ENCODE measurements around the gene INIP. TPM values are rescaled to one million over a fixed set of nuclear protein-coding genes. Genes with fewer than 3 reads are reported as not detected.

The INIP gene
- total and polyA plus RNA-seq, 9 of the 15 experiments (the other 6 are each of a cell fraction or from before 2014, with no cell fraction given), result 11.9 to 87.9 (median 37.3) TPM

- Histone ChIP-seq H3K4me2 (ENCODE audit: insufficient read depth, low read length) (no peak overlapping the region), H3K79me2 (ENCODE audit: control insufficient read depth, insufficient read depth, low read length) (peaks cover 3% of the 10 kb centered on the region; the same call in 2 of the 3 replicates)
- POLR2A ChIA-PET, result no interaction called here
Measured at GRCh38 chr9:112755016-112755427, 37.1 kb upstream of the INIP start.

More at GRCh38 chr9:112755016-112755427, 37.1 kb upstream of the INIP start:
- Histone ChIP-seq H3K4me3 (no peak overlapping the region), H3K9me1 (ENCODE audit: control insufficient read depth, insufficient read depth, low read length) (no peaks in the 10 kb centered on the region), H3K36me3 (ENCODE audit: control insufficient read depth, insufficient read depth, low read length) (no peaks in the 10 kb centered on the region), H4K20me1 (replicated peaks; ENCODE audit: control insufficient read depth, insufficient read depth, low read length) (no peaks in the 10 kb centered on the region; the same call in 1 of the 2 replicates), H3K9me3 (replicated peaks; ENCODE audit: control insufficient read depth, insufficient read depth, low read depth, low read length) (no peaks in the 10 kb centered on the region), H3K9ac (ENCODE audit: insufficient read depth in 1 of 2, low read depth in 2 of 2, low read length in 2 of 2) (no peak overlapping the region), H3K27ac (ENCODE audit: extremely low read depth, low read depth, low read length) (no peak overlapping the region), H2AFZ (ENCODE audit: low read depth, low read length) (no peak overlapping the region), H3K4me1 (replicated peaks in 1 of 2; ENCODE audit: control insufficient read depth in 2 of 2, insufficient read depth in 2 of 2, low read length in 2 of 2) (peaks cover 15 to 24% of the 10 kb centered on the region in 2 experiments), H3K27me3 (ENCODE audit: control insufficient read depth in 2 of 2, insufficient read depth in 2 of 2, low read length in 2 of 2) (no peaks in the 10 kb centered on the region)
- no peak for TF ChIP-seq GTF2F1 (IDR thresholded peaks at IDR 0.05; ENCODE audit: low read depth, low read length)
- TF ChIP-seq ZKSCAN1 (IDR thresholded peaks at IDR 0.05; ENCODE audit: low read depth, low read length), result peak; percentile 16; the same call in 1 of the 2 replicates
- no peak for TF ChIP-seq ETV6 (IDR thresholded peaks at IDR 0.05; ENCODE audit: borderline replicate concordance in 1 of 2, low read depth in 2 of 2, low read length in 1 of 2)
- TF ChIP-seq ETV6 (CRISPR knock-in tag; IDR thresholded peaks at IDR 0.05; ENCODE audit: borderline replicate concordance), result no peak
- no peak for TF ChIP-seq SAFB2 (IDR thresholded peaks at IDR 0.05; ENCODE audit: borderline replicate concordance, low read depth, low read length, severe bottlenecking)
- no peak for TF ChIP-seq KDM4B (IDR thresholded peaks at IDR 0.05; ENCODE audit: borderline replicate concordance in 2 of 2, low read depth in 1 of 2)
- peak; percentile 42; the same call in 1 of the 2 replicates for TF ChIP-seq SPI1 (IDR thresholded peaks at IDR 0.05; ENCODE audit: borderline replicate concordance, low read depth, low read length)
- TF ChIP-seq HDAC6 (IDR thresholded peaks at IDR 0.05; ENCODE audit: low read depth, low read length), result no peak
- TF ChIP-seq U2AF1 (optimal IDR thresholded peaks at IDR 0.05; ENCODE audit: low read depth, low read length), result no peak
- no peak for TF ChIP-seq ZNF431 (CRISPR knock-in tag; IDR thresholded peaks at IDR 0.05)
- no peak for TF ChIP-seq ZNF644 (tag; IDR thresholded peaks at IDR 0.05; ENCODE audit: low read depth)
- TF ChIP-seq HDAC2 (IDR thresholded peaks at IDR 0.05), result no peak
- TF ChIP-seq NFIC (IDR thresholded peaks at IDR 0.05), result no peak
- no peak for TF ChIP-seq EHMT2 (IDR thresholded peaks at IDR 0.05)
- TF ChIP-seq NFIX (CRISPR knock-in tag; IDR thresholded peaks at IDR 0.05; ENCODE audit: low read depth), result no peak
- TF ChIP-seq CREB3 (tag; conservative IDR thresholded peaks at IDR 0.05; ENCODE audit: low read depth), result no peak
- TF ChIP-seq MCM5 (IDR thresholded peaks at IDR 0.05; ENCODE audit: low read depth), result no peak
- no peak for TF ChIP-seq GTF2B (IDR thresholded peaks at IDR 0.05; ENCODE audit: extremely low read depth, insufficient read length)
- TF ChIP-seq SIRT6 (IDR thresholded peaks at IDR 0.05; ENCODE audit: low read depth, low read length), result no peak
- peak; percentile 36; the same call in 1 of the 2 replicates for TF ChIP-seq CEBPG (CRISPR knock-in tag; IDR thresholded peaks at IDR 0.05)
- TF ChIP-seq CEBPG (tag; conservative IDR thresholded peaks at IDR 0.05 in 1 of 2, IDR thresholded peaks at IDR 0.05 in 1 of 2), result no peak
- no peak for TF ChIP-seq VEZF1 (CRISPR knock-in tag; IDR thresholded peaks at IDR 0.05)
- in situ Hi-C loops (cut with MboI) (no loop called here), intact Hi-C loops (cut with micrococcal nuclease) (no loop called here)
- DNase-seq (ENCODE audit: extremely low read depth in 1 of 4, low spot score in 3 of 4) (no peak), FAIRE-seq (no peak), ATAC-seq (no peak)
- 80% methylated on average over 5 of the region's 5 CpGs for WGBS (ENCODE audit: insufficient coverage, low coverage, missing lambda C conversion rate)
- BruUV-seq (replicated peaks), result no TSS peak
- CTCF ChIA-PET (ENCODE audit: low intra/inter-chr PET ratio), result no interaction called here
